Smooth muscle cell (in vitro differentiated cells): Measurements from ENCODE around the gene ACOT7. TPM values are rescaled to one million over a fixed set of nuclear protein-coding genes. Genes with fewer than 3 reads are reported as not detected.

Source experiments
- DNase-seq: peaks from one replicate; lab custom pipeline; 2025; ENCODE audit not compliant: unreplicated experiment; lab: John Stamatoyannopoulos, UW
- H2AFZ ChIP-seq: fragments of 200-600 bp; sonication (generic); 2 replicates; pipeline ENCODE4 v1.6.0; 2016; ENCODE audit warnings: antibody characterized with exemption, low read depth, mild to moderate bottlenecking
- H3F3A ChIP-seq: fragments of 200-600 bp; sonication (generic); 2 replicates; pipeline ENCODE4 v1.6.0; 2017; ENCODE audit warnings: antibody characterized with exemption, low read depth
- H3K27ac ChIP-seq: fragments of 200-600 bp; sonication (generic); 2 replicates; pipeline ENCODE4 v1.5.1; 2016; ENCODE audit warnings: low read depth, mild to moderate bottlenecking
- H3K27me3 ChIP-seq: fragments of 200-600 bp; sonication (generic); 2 replicates; pipeline ENCODE4 v1.6.1; 2016; ENCODE audit warnings: low read depth, mild to moderate bottlenecking
- H3K36me3 ChIP-seq: fragments of 200-600 bp; sonication (generic); 2 replicates; pipeline ENCODE4 v1.5.1; 2016; ENCODE audit warnings: low read depth
- H3K4me1 ChIP-seq: fragments of 200-600 bp; sonication (generic); 2 replicates; pipeline ENCODE4 v1.5.1; 2016; ENCODE audit warnings: low read depth
- H3K4me2 ChIP-seq: fragments of 200-600 bp; sonication (generic); 2 replicates; pipeline ENCODE4 v1.6.0; 2016; ENCODE audit warnings: mild to moderate bottlenecking
- H3K4me3 ChIP-seq: fragments of 200-600 bp; sonication (generic); 2 replicates; pipeline ENCODE4 v1.5.1; 2016; ENCODE audit warnings: mild to moderate bottlenecking
- H3K79me2 ChIP-seq: fragments of 200-600 bp; sonication (generic); 2 replicates; pipeline ENCODE4 v1.6.0; 2016; ENCODE audit warnings: low read depth, mild to moderate bottlenecking
- H3K9ac ChIP-seq: fragments of 200-600 bp; sonication (generic); 2 replicates; pipeline ENCODE4 v1.6.0; 2016; ENCODE audit warnings: low read depth
- H3K9me3 ChIP-seq: fragments of 200-600 bp; sonication (generic); replicated peaks from 2 replicates; pipeline ENCODE4 v1.5.1; 2016; ENCODE audit warnings: low read depth
- H4K20me1 ChIP-seq: fragments of 200-600 bp; sonication (generic); 2 replicates; pipeline ENCODE4 v1.6.0; 2016; ENCODE audit warnings: low read depth
- CTCF ChIP-seq: fragments of 200-600 bp; sonication (generic); IDR thresholded peaks from 2 replicates; pipeline ENCODE4 v1.5.1; 2017; ENCODE audit warnings: borderline replicate concordance, mild to moderate bottlenecking, antibody characterized with exemption; ENCODE audit not compliant: insufficient read depth, poor library complexity, severe bottlenecking
- WGBS: methylation state at CpG from one replicate; pipeline ENCODE4 v1.1.7; 2016; ENCODE audit warnings: low lambda C conversion rate; 5-methylcytosine and 5-hydroxymethylcytosine counted together
- polyA plus RNA-seq: library from polyadenylated mRNA; unstranded; fragments of >200 nt; fragmentation: Nextera tagmentation; extraction: Ambion mirVana; gene quantifications from 2 replicates; pipeline ENCODE4 v1.2.1, GENCODE V29; 2016
- total RNA-seq: library from RNA; depleted of rRNA; stranded (reverse); fragments of >200 nt; gene quantifications from 2 replicates; pipeline ENCODE4 v1.2.3, GENCODE V29; 2014

The ACOT7 gene
- total and polyA plus RNA-seq, 2 experiments from 2014 or later: 19.5 to 53.8 TPM

GRCh38 chr1:6423321-6423999 lies 29.9 kb upstream of the ACOT7 start:
- DNase-seq: no peak

GRCh38 chr1:6421266-6421665 lies 27.7 kb upstream of the ACOT7 start:
- DNase-seq: no peak
- no peaks in the 10 kb centered on the region for H3K36me3 ChIP-seq
- H3F3A ChIP-seq: no peaks in the 10 kb centered on the region
- no peak overlapping the region for H3K9ac ChIP-seq
- TF ChIP-seq CTCF: no peak
- H2AFZ ChIP-seq: no peak overlapping the region
- H4K20me1 ChIP-seq: no peaks in the 10 kb centered on the region
- peaks cover 15% of the 10 kb centered on the region for H3K4me1 ChIP-seq
- WGBS: 52% methylated on average over 4 of the region's 4 CpGs
- H3K9me3 ChIP-seq: no peaks in the 10 kb centered on the region
- no peak overlapping the region for H3K4me3 ChIP-seq
- peaks cover 100% of the 10 kb centered on the region for H3K27me3 ChIP-seq
- no peaks in the 10 kb centered on the region for H3K79me2 ChIP-seq
- H3K27ac ChIP-seq: no peak overlapping the region
- H3K4me2 ChIP-seq: no peak overlapping the region

More at GRCh38 chr1:6423321-6423999, 29.9 kb upstream of the ACOT7 start:
- Histone ChIP-seq H3K27ac (no peak overlapping the region), H3K9me3 (no peaks in the 10 kb centered on the region), H3K4me3 (no peak overlapping the region), H3K27me3 (peaks cover 91% of the 10 kb centered on the region), H3K36me3 (no peaks in the 10 kb centered on the region), H3K9ac (no peak overlapping the region), H3F3A (no peaks in the 10 kb centered on the region), H4K20me1 (no peaks in the 10 kb centered on the region), H3K4me2 (no peak overlapping the region), H3K79me2 (no peaks in the 10 kb centered on the region), H3K4me1 (peaks cover 15% of the 10 kb centered on the region), H2AFZ (no peak overlapping the region)
- TF ChIP-seq CTCF: peak; percentile 62
- WGBS: 22% methylated on average over 24 of the region's 24 CpGs

- WGBS: 17% methylated on average over 42 of the region's 44 CpGs
- peaks cover 15% of the 10 kb centered on the region for H3K4me1 ChIP-seq
- peak overlapping the region; percentile 84 for H3K4me2 ChIP-seq
- H2AFZ ChIP-seq: no peak overlapping the region
- DNase-seq: no peak
- H3K9me3 ChIP-seq: no peaks in the 10 kb centered on the region
- H3F3A ChIP-seq: no peaks in the 10 kb centered on the region
- no peaks in the 10 kb centered on the region for H3K79me2 ChIP-seq
- no peak for TF ChIP-seq CTCF
- no peak overlapping the region for H3K27ac ChIP-seq
- H3K36me3 ChIP-seq: no peaks in the 10 kb centered on the region
- H3K9ac ChIP-seq: no peak overlapping the region
- H4K20me1 ChIP-seq: no peaks in the 10 kb centered on the region
- H3K27me3 ChIP-seq: peaks cover 100% of the 10 kb centered on the region
- H3K4me3 ChIP-seq: peak overlapping the region; percentile 49
Observed at GRCh38 chr1:6420454-6421042, 27.0 kb upstream of the ACOT7 start.
